ENCODE measurements around the gene GGA3. TPM values are rescaled to one million over a fixed set of nuclear protein-coding genes. Genes with fewer than 3 reads are reported as not detected.

GGA3 gene
- total RNA-seq, 2 donors from 2014 or later, result 32.5 to 48.4 TPM

GRCh38 chr17:75228305-75228704 lies 33.1 kb downstream of the GGA3 start:
- intact Hi-C loops (cut with DNase I), result no loop called here
- H3K4me3 ChIP-seq, result no peak overlapping the region
- H3K9ac ChIP-seq (ENCODE audit: low read depth in 2 of 2, low read length in 2 of 2), result peak overlapping the region in 1 of 2 donors; percentile 36
- no peak for TF ChIP-seq CTCF (IDR thresholded peaks at IDR 0.05)
- peaks cover 8% of the 10 kb centered on the region for H3K36me3 ChIP-seq
- DNase-seq, result no peak
- no peak overlapping the region for H3K27ac ChIP-seq
- H3K4me1 ChIP-seq, result no peaks in the 10 kb centered on the region
- H3K9me3 ChIP-seq, result no peaks in the 10 kb centered on the region
- H3K27me3 ChIP-seq, result no peaks in the 10 kb centered on the region

GRCh38 chr17:75227729-75228128 lies 33.7 kb downstream of the GGA3 start:
- intact Hi-C loops (cut with DNase I), result no loop called here
- DNase-seq, result no peak
- H3K4me3 ChIP-seq, result no peak overlapping the region
- H3K27ac ChIP-seq, result no peak overlapping the region
- peaks cover 8% of the 10 kb centered on the region for H3K36me3 ChIP-seq
- no peaks in the 10 kb centered on the region for H3K27me3 ChIP-seq
- no peak for TF ChIP-seq CTCF (IDR thresholded peaks at IDR 0.05)
- no peaks in the 10 kb centered on the region for H3K4me1 ChIP-seq
- no peaks in the 10 kb centered on the region for H3K9me3 ChIP-seq
- no peak overlapping the region for H3K9ac ChIP-seq (ENCODE audit: low read depth in 2 of 2, low read length in 2 of 2)

GRCh38 chr17:75225016-75225415 lies 36.4 kb downstream of the GGA3 start:
- intact Hi-C loops (cut with DNase I), result no loop called here
- DNase-seq, result no peak
- no peak overlapping the region for H3K4me3 ChIP-seq
- peaks cover 8% of the 10 kb centered on the region for H3K36me3 ChIP-seq
- H3K9me3 ChIP-seq, result no peaks in the 10 kb centered on the region
- no peak overlapping the region for H3K9ac ChIP-seq (ENCODE audit: low read depth in 2 of 2, low read length in 2 of 2)
- no peak overlapping the region for H3K27ac ChIP-seq
- TF ChIP-seq CTCF (IDR thresholded peaks at IDR 0.05), result no peak
- no peaks in the 10 kb centered on the region for H3K27me3 ChIP-seq
- H3K4me1 ChIP-seq, result no peaks in the 10 kb centered on the region

GRCh38 chr17:75219815-75220214 lies 41.6 kb downstream of the GGA3 start:
- Histone ChIP-seq H3K9me3 (no peaks in the 10 kb centered on the region), H3K4me1 (no peaks in the 10 kb centered on the region), H3K9ac (ENCODE audit: low read depth in 2 of 2, low read length in 2 of 2) (no peak overlapping the region), H3K36me3 (no peaks in the 10 kb centered on the region), H3K4me3 (no peak overlapping the region), H3K27me3 (no peaks in the 10 kb centered on the region), H3K27ac (no peak overlapping the region)
- no peak for DNase-seq
- intact Hi-C loops (cut with DNase I), result no loop called here
- TF ChIP-seq CTCF (IDR thresholded peaks at IDR 0.05), result no peak

GRCh38 chr17:75218131-75218530 lies 43.3 kb downstream of the GGA3 start:
- TF ChIP-seq CTCF (IDR thresholded peaks at IDR 0.05), result no peak
- H3K27me3 ChIP-seq, result no peaks in the 10 kb centered on the region
- intact Hi-C loops (cut with DNase I), result no loop called here
- peaks cover 4% of the 10 kb centered on the region for H3K36me3 ChIP-seq
- DNase-seq, result no peak
- H3K27ac ChIP-seq, result no peak overlapping the region
- no peak overlapping the region for H3K4me3 ChIP-seq
- no peaks in the 10 kb centered on the region for H3K9me3 ChIP-seq
- no peaks in the 10 kb centered on the region for H3K4me1 ChIP-seq
- H3K9ac ChIP-seq (ENCODE audit: low read depth in 2 of 2, low read length in 2 of 2), result no peak overlapping the region

- Histone ChIP-seq H3K9me3 (no peaks in the 10 kb centered on the region), H3K9ac (ENCODE audit: low read depth in 2 of 2, low read length in 2 of 2) (no peak overlapping the region), H3K27me3 (no peaks in the 10 kb centered on the region), H3K27ac (no peak overlapping the region), H3K4me1 (peaks cover 6% of the 10 kb centered on the region), H3K4me3 (no peak overlapping the region), H3K36me3 (peaks cover 1% of the 10 kb centered on the region)
- intact Hi-C loops (cut with DNase I), result no loop called here
- no peak for TF ChIP-seq CTCF (IDR thresholded peaks at IDR 0.05)
- DNase-seq, result no peak
Observed at GRCh38 chr17:75209061-75209460, 52.3 kb downstream of the GGA3 start.

Measured in colonic mucosa (tissue), 4 donors.